Measurements from ENCODE around the gene DLG1. TPM values are rescaled to one million over a fixed set of nuclear protein-coding genes. Genes with fewer than 3 reads are reported as not detected.

DLG1 gene
- total RNA-seq, 1 experiment from 2014 or later, result 89.8 TPM

DNA sequence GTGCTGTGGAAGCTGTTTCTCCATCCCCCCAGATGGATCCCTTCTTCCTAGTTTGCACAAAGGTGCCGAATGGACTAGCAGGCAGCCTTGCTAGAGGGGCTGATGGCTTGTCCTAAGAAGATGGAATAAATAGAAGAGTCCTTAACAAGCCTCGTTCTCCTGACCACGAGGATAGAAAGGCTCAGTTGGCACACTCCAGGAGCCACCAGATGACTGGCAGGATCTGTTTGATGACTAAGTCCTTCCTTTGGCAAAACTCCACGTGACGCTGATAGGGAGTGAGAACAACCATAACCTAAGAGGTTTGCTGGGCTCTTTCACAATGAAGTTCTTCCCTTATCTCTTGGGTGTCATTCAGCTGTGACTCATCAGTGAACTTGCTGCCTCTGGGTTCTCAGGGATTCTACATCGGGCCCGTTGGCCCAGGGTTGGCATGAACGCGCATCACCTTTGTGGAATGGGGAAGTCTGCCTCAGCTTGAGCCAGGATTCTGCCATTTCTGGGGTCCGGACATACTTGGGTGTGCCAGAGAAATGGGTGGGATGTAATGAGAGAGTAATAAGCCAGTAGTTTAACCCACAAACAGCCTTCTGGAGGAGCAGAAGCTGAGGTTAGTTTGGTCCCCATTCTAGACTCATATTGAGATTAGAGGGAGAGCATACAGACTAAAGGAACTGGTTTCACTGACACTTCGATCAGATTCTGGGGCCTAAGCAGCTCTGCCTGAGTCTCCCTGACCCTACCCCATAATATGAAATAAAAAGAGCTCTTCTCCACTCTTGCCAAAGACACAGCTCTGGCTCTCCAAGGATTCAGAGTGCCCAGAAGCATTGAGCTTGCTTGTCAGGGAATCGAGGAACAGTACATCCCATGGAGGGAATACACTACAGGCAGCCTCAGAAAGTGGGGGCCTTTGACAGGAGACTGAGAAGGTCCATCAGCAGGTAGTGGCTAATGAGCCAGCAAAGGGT lies 266.8 kb downstream of the DLG1 start:
- H3K27ac ChIP-seq (ENCODE audit: low read depth, low read length), result peak overlapping the region; percentile 56
- CTCF ChIA-PET, result no interaction called here
- H3K9me2 ChIP-seq (ENCODE audit: insufficient read depth), result no peaks in the 10 kb centered on the region
- H4K20me1 ChIP-seq (ENCODE audit: insufficient read depth), result no peaks in the 10 kb centered on the region
- H3K79me2 ChIP-seq (ENCODE audit: insufficient read depth, low read length), result peaks cover 26% of the 10 kb centered on the region
- POLR2A ChIA-PET, result interaction anchor here (1.0 kb wide), 2 partner anchors 9 to 11 kb away, joined by 3 read pairs; no protein-coding TSS in a partner anchor
- ATAC-seq (peak; percentile 65), DNase-seq (ENCODE audit: low read depth, low spot score) (peak; percentile 99)
- H3K4me3 ChIP-seq (replicated peaks in 1 of 2; ENCODE audit: low read depth in 1 of 2, low read length in 2 of 2), result 0 out of 4 replicates have a peak overlapping the region, but pooled peaks of 1 of the 2 experiments have one; percentile 0
- no peak overlapping the region for H2AFZ ChIP-seq (ENCODE audit: low read depth, low read length, poor library complexity, severe bottlenecking)
- peak overlapping the region; percentile 51 for H3K9ac ChIP-seq (ENCODE audit: low read length)
- TF ChIP-seq EGR1 (IDR thresholded peaks at IDR 0.05; ENCODE audit: low read depth) (no peak), CBX3 (IDR thresholded peaks at IDR 0.05; ENCODE audit: low read depth) (no peak), POLR2A (IDR thresholded peaks at IDR 0.05; ENCODE audit: borderline replicate concordance, extremely low read depth, insufficient read depth, insufficient read length) (no peak), POLR2AphosphoS5 (IDR thresholded peaks at IDR 0.05; ENCODE audit: low read depth, low read length) (peak; percentile 87), REST (IDR thresholded peaks at IDR 0.05; ENCODE audit: low read depth) (no peak), YY1 (IDR thresholded peaks at IDR 0.05; ENCODE audit: extremely low read depth, insufficient replicate concordance, low read depth, low read length) (peak; percentile 61), TCF7L2 (IDR thresholded peaks at IDR 0.05; ENCODE audit: borderline replicate concordance, extremely low read depth, insufficient read depth, insufficient read length) (peak; percentile 63)
- TF ChIP-seq, protein P1, sequence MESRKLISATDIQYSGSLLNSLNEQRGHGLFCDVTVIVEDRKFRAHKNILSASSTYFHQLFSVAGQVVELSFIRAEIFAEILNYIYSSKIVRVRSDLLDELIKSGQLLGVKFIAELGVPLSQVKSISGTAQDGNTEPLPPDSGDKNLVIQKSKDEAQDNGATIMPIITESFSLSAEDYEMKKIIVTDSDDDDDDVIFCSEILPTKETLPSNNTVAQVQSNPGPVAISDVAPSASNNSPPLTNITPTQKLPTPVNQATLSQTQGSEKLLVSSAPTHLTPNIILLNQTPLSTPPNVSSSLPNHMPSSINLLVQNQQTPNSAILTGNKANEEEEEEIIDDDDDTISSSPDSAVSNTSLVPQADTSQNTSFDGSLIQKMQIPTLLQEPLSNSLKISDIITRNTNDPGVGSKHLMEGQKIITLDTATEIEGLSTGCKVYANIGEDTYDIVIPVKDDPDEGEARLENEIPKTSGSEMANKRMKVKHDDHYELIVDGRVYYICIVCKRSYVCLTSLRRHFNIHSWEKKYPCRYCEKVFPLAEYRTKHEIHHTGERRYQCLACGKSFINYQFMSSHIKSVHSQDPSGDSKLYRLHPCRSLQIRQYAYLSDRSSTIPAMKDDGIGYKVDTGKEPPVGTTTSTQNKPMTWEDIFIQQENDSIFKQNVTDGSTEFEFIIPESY (IDR thresholded peaks at IDR 0.05; ENCODE audit: extremely low read depth, insufficient replicate concordance, low read length), result peak; percentile 32
- TSS peak; percentile 70 for BruUV-seq (replicated peaks)
- H3K9me3 ChIP-seq (ENCODE audit: control insufficient read depth in 1 of 2, insufficient read depth in 1 of 2, low read depth in 1 of 2, low read length in 2 of 2), result no peaks in the 10 kb centered on the region
- RAD21 ChIA-PET (ENCODE audit: low non-redundant PET in 1 of 2, low total read pairs in 2 of 2, uncharacterized antibody in 2 of 2, unreplicated experiment in 2 of 2), result no interaction called here
- H3K4me1 ChIP-seq (ENCODE audit: control insufficient read depth in 1 of 2, insufficient read depth in 2 of 2, low read length in 2 of 2), result peaks cover 25 to 40% of the 10 kb centered on the region in 2 experiments
- intact Hi-C loops (cut with micrococcal nuclease), result loop anchor here (2.0 kb wide), 1 partner anchor 27 kb away; no protein-coding TSS in a partner anchor
- no peaks in the 10 kb centered on the region for H3K27me3 ChIP-seq (ENCODE audit: insufficient read depth, low read length)
- H3K4me2 ChIP-seq (ENCODE audit: low read length), result peak overlapping the region; percentile 97
- H3K36me3 ChIP-seq (ENCODE audit: control insufficient read depth in 1 of 2, insufficient read depth in 2 of 2, low read length in 2 of 2), result peaks cover 0 to 7% of the 10 kb centered on the region in 2 experiments; a peak in 2 of 4 replicates

All from HCT116 (cell line).